Bladder microvascular endothelial cell (primary cell): ENCODE measurements around the gene ACO2. TPM values are rescaled to one million over a fixed set of nuclear protein-coding genes. Genes with fewer than 3 reads are reported as not detected.

Experiments used
- total RNA-seq: library from RNA; depleted of rRNA; stranded (reverse); fragments of >200 nt; gene quantifications from 2 replicates; pipeline ENCODE4 v1.2.3, GENCODE V29; 2014

Gene ACO2
- 57.8 and 111 TPM in 2 replicates for total RNA-seq

DNA sequence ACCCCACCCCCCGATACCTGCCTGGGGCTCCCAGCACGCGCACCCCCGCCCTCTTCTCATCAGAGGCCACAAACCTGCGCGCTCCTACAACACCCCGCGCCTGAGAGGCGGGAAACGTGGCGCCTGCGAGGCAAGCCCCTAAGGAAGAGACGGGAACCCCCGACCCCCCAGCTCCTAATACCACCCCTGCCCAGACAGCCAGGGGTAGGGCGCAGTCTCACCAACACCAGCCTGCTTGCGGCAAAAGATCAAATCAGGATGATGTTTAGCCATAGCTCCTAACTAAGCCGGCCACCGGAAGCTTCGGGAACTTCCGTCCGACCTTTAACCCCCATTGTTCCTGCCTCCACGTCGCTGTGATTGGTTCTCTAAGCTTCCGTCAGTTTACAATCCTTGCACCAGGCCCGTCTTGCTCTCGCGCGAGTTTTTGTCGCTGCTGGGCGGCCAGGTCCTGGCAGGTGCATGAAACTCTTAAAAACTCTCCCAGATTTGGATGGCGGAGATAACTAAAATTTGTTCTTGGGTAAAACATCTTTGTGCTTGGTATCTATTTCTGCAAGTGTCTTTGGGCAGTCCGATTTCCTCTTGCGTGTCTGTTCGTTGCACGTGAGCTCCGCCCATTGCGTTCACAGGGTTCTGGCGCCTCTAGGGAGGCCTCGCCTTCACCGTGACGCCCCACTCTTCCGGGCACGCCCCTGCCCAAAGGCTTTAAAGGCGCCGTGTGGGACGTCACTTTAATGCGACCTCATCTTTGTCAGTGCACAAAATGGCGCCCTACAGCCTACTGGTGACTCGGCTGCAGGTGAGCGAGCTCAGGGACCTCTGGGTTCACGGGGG is at the start of gene ACO2, which contains the start of gene PHF5A:
Gene ACO2 (plus strand): TSS at position 737 of the 837 bp plus-strand sequence. CDS start 30 bp downstream, at position 767.
Gene PHF5A (minus strand): TSS at position 312 of the 837 bp plus-strand sequence. CDS start 39 bp downstream, at position 273.

DNA sequence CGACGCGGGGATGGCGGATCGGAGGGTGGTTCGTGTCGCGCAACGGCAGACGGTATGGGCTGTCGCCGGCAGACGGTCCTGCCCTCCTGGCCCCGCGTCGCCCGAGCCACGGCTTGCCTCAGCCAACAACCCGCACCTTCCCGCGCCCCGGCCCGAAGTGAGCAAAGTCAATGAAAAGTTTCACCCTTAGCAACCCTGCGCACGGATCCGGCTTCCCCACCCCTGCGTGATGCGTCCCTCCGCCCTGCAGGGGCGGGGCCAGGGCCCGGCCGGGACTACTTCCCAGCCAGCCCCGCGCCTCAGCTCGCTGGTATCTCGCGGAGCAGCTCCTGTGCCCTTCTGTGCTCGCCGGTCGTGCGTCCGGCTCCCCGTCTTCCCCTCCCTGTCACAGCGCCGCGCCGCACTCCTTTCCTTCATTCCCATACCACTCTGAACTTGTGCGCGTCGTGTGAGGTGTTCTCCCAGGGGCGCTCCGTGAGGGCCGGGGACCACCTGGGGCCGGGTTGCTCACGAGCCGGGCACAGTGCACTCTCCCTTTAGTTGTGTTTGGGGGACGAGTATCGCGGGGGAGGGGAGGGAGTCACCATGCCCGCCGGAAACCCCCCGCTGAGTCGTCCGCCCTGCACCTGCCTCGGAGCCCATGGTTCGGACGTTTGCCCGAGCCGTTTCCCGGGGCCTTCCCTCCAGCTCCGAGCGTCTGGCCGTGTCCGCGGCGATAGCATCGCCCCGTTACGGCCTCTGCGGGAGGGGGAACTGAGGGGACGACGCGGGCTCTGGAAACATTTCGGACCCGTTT is 22.1 kb upstream of the ACO2 start, which contains the start of gene TOB2:
Gene TOB2 (minus strand): TSS at position 163 of the 796 bp plus-strand sequence. CDS start 9,456 bp downstream, outside the sequence.

DNA sequence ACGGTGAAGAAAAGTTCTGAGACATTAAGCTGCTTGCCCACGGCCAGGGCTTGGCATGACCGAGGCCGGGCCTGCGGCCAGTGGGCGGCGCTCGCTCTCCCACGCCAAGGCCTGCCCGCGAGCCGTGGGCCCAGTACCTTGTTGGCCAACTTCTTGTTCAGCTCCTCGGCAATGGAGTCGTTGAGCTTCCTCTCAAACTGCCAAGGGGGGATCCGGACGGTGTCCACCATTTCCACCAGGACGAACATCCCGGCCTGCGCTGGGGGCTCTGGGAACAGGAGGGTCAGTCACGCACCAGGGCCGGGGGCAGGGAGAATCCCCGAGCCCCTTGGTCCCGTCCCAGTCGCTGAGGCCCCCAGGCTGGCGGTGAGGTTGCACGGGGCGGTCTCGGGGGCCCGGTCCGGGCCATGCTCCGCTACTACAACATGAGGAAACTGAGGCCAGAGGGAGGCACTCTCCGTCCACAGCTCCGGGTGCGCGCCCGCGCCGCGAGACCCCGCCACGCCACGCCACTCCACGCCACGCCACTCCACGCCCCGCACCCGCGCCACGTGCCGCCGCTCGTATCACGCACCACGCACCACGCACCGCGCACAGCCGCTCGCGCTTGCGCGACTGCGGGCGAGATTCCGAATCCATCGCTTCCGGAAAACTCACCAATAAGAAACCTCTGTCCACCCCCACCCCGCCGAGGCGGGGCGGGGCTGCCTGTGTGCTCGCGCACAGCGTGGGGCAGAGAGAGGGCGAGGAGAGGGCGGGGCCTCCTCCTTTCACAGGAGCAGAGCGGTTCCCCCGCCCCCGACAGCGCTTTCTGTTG is 75.1 kb downstream of the ACO2 start, which contains the start of gene POLR3H:
Gene POLR3H (minus strand): TSS at position 617 of the 817 bp plus-strand sequence. CDS start 369 bp downstream, at position 248.

Other genes with a start within 250 kb of the ACO2 start
- 0.32 and 1.0 TPM in 2 replicates for gene CHADL, start 228.2 kb upstream of the ACO2 start, total RNA-seq
- gene RANGAP1, start 182.9 kb upstream of the ACO2 start, total RNA-seq = 77.2 and 181 TPM in 2 replicates
- 50.2 and 221 TPM in 2 replicates for gene ZC3H7B, start 167.6 kb upstream of the ACO2 start, total RNA-seq
- gene TEF, start 87.2 kb upstream of the ACO2 start, total RNA-seq = 2.6 and 4.5 TPM in 2 replicates
- 11.3 and 20.6 TPM in 2 replicates for gene TOB2, start 22.3 kb upstream of the ACO2 start, total RNA-seq
- 62.5 and 68.5 TPM in 2 replicates for gene PHF5A, start 425 bp upstream of the ACO2 start, total RNA-seq
- gene POLR3H, start 75.4 kb downstream of the ACO2 start, total RNA-seq = 11.5 and 23.7 TPM in 2 replicates
- gene CSDC2, start 91.9 kb downstream of the ACO2 start, total RNA-seq = not detected in 2 replicates
- gene PMM1, start 120.7 kb downstream of the ACO2 start, total RNA-seq = 3.6 and 5.2 TPM in 2 replicates
- 10.8 and 18.9 TPM in 2 replicates for gene DESI1, start 151.9 kb downstream of the ACO2 start, total RNA-seq
- gene XRCC6, start 152.2 kb downstream of the ACO2 start, total RNA-seq = 304 and 336 TPM in 2 replicates
- 69.9 and 80.4 TPM in 2 replicates for gene SNU13, start 219.8 kb downstream of the ACO2 start, total RNA-seq
- 0.31 TPM in 1 of 2 replicates, not detected in the other for gene MEI1, start 230.4 kb downstream of the ACO2 start, total RNA-seq